NCI-H1092 treated with DMSO at 0.1 percent for 48 hours (cell line): ENCODE data around the gene ASGR2.
"Not testable (repeated sequence)": the region's sequence is repeated elsewhere in the genome, so short reads cannot be mapped to it uniquely, and the experiment has no call there.

Experiments used
- DNase-seq: peaks from one replicate; lab custom pipeline; 2025; lab: John Stamatoyannopoulos, UW

Gene ASGR2

GRCh38 chr17:7124923-7125322 is 10.3 kb upstream of the ASGR2 start:
- no peak for DNase-seq

GRCh38 chr17:7123844-7124243 is 9.2 kb upstream of the ASGR2 start:
- no peak for DNase-seq

GRCh38 chr17:7122381-7122780 is 7.8 kb upstream of the ASGR2 start:
- no peak for DNase-seq

- not testable (repeated sequence) for DNase-seq
These were observed 6.0 kb upstream of the ASGR2 start for GRCh38 chr17:7120635-7121034.

- DNase-seq, result no peak
These were observed 5.5 kb upstream of the ASGR2 start for GRCh38 chr17:7120123-7120522.

- no peak for DNase-seq
These were observed 4.7 kb upstream of the ASGR2 start for GRCh38 chr17:7119314-7119713.

GRCh38 chr17:7114875-7115614 is 423 bp upstream of the ASGR2 start:
- DNase-seq, result no peak

GRCh38 chr17:7113273-7114071 is 1.1 kb downstream of the ASGR2 start:
- no peak for DNase-seq

- DNase-seq, result no peak
These were observed 2.0 kb downstream of the ASGR2 start for GRCh38 chr17:7112510-7113108.

GRCh38 chr17:7111784-7112509 is 2.7 kb downstream of the ASGR2 start:
- DNase-seq, result no peak

- no peak for DNase-seq
These were observed 3.9 kb downstream of the ASGR2 start for GRCh38 chr17:7110617-7111306.

- DNase-seq, result no peak
These were observed 4.9 kb downstream of the ASGR2 start for GRCh38 chr17:7109461-7110322.

- no peak for DNase-seq
These were observed 5.6 kb downstream of the ASGR2 start for GRCh38 chr17:7108981-7109380.

GRCh38 chr17:7108560-7108925 is 6.1 kb downstream of the ASGR2 start:
- no peak for DNase-seq

GRCh38 chr17:7107795-7108559 is 6.6 kb downstream of the ASGR2 start:
- DNase-seq, result no peak

- DNase-seq, result peak; percentile 5
These were observed 7.4 kb downstream of the ASGR2 start for GRCh38 chr17:7107012-7107754.

- DNase-seq, result no peak
These were observed 12.2 kb downstream of the ASGR2 start for GRCh38 chr17:7102421-7102820.

GRCh38 chr17:7101531-7101930 is 13.1 kb downstream of the ASGR2 start:
- DNase-seq, result no peak

- not testable (repeated sequence) for DNase-seq
These were observed 13.8 kb downstream of the ASGR2 start for GRCh38 chr17:7100641-7101379.
